Activated CD4-positive, alpha-beta T cell treated with anti-CD3 and anti-CD28 coated beads, Interleukin-2, amount 50 U/mL, for 48 hours (primary cell): Measurements from ENCODE around the gene PRF1.
"Not testable (repeated sequence)": the region's sequence is repeated elsewhere in the genome, so short reads cannot be mapped to it uniquely, and the experiment has no call there.

ENCODE experiments used
- DNase-seq, 2 experiments: peaks; one replicate each; pipeline ENCODE4 v3.0.0-alpha.2; 2020

Gene PRF1

GRCh38 chr10:70592746-70593512 lies 9.6 kb downstream of the PRF1 start:
- no peak for DNase-seq

GRCh38 chr10:70592186-70592735 lies 10.3 kb downstream of the PRF1 start:
- no peak for DNase-seq

- no peak for DNase-seq
These were observed 11.7 kb downstream of the PRF1 start for GRCh38 chr10:70590655-70591416.

GRCh38 chr10:70589762-70590654 lies 12.5 kb downstream of the PRF1 start:
- no peak for DNase-seq

- no peak for DNase-seq
These were observed 13.5 kb downstream of the PRF1 start for GRCh38 chr10:70588859-70589570.

- DNase-seq: no peak
These were observed 14.3 kb downstream of the PRF1 start for GRCh38 chr10:70588255-70588654.

GRCh38 chr10:70587045-70587658 lies 15.4 kb downstream of the PRF1 start:
- no peak for DNase-seq

- DNase-seq: no peak
These were observed 16.1 kb downstream of the PRF1 start for GRCh38 chr10:70586348-70586930.

- DNase-seq: no peak
These were observed 16.9 kb downstream of the PRF1 start for GRCh38 chr10:70585578-70586169.

GRCh38 chr10:70584909-70585544 lies 17.5 kb downstream of the PRF1 start:
- no peak for DNase-seq

GRCh38 chr10:70584366-70584765 lies 18.2 kb downstream of the PRF1 start:
- DNase-seq: no peak

GRCh38 chr10:70583669-70584037 lies 18.9 kb downstream of the PRF1 start:
- DNase-seq: no peak

- no peak for DNase-seq
These were observed 19.5 kb downstream of the PRF1 start for GRCh38 chr10:70582793-70583668.

- DNase-seq: not testable (repeated sequence)
These were observed 21.4 kb downstream of the PRF1 start for GRCh38 chr10:70581176-70581575.

- no peak for DNase-seq
These were observed 23.1 kb downstream of the PRF1 start for GRCh38 chr10:70579234-70580002.

GRCh38 chr10:70578371-70578947 lies 24.1 kb downstream of the PRF1 start:
- peak; percentile 71 to 79 for DNase-seq

- DNase-seq: peak in 1 of 2 experiments; percentile 23
These were observed 25.6 kb downstream of the PRF1 start for GRCh38 chr10:70576803-70577517.
